GM12873 (cell line): ENCODE results near the gene FAM174C.

Experiments used
- TF ChIP-seq, protein P1 (sequence below): IDR thresholded peaks from 2 replicates; pipeline ENCODE4 v1.5.1; 2012; ENCODE audit warnings: low read depth, mild to moderate bottlenecking, moderate library complexity, low read length, control low read depth; ENCODE audit not compliant: insufficient read depth; ENCODE audit errors: missing control alignments

The FAM174C gene

DNA sequence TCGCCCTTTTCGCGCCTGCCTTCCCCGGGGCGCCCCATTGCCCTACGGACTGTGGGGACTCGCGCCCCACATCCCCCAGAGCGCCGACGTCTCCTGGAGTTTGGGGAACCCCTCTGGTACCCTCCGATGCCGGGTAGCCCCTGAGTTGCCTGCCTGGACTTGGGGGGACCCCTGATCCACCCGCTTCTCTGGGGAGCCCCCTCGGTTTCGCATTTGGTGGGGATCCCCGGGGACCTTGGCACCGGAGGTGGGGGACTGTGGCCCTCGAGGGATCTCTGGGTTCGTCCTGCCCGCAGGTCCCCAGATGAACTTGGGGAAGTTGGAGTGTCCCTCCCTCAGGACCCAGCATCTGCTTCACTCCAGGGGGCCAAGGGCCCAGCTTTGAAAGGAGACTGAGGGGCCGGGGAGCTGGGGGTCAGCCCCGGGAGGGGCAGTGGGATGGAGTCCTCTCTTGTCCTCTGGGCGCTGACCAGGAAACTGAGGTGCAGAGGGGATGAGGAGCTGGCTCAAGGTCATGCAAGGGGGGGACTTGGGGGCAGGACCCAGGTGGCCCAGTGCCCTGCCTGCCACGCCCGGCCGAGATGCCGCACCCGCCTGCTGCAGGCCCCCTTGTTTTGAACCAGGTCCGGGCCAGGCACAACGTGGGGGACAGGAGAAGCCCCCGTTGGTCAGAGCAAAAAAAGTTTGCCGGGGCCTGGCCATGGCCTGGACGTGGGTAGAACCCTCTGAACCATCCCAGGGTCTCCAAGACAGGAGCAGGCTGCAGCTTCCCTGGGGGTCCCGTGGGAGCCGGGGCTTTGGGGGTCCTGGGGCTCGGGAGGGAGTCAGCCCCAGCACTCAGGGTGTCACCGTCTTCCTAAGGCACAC lies 11.4 kb downstream of the FAM174C start:
- TF ChIP-seq, protein P1, sequence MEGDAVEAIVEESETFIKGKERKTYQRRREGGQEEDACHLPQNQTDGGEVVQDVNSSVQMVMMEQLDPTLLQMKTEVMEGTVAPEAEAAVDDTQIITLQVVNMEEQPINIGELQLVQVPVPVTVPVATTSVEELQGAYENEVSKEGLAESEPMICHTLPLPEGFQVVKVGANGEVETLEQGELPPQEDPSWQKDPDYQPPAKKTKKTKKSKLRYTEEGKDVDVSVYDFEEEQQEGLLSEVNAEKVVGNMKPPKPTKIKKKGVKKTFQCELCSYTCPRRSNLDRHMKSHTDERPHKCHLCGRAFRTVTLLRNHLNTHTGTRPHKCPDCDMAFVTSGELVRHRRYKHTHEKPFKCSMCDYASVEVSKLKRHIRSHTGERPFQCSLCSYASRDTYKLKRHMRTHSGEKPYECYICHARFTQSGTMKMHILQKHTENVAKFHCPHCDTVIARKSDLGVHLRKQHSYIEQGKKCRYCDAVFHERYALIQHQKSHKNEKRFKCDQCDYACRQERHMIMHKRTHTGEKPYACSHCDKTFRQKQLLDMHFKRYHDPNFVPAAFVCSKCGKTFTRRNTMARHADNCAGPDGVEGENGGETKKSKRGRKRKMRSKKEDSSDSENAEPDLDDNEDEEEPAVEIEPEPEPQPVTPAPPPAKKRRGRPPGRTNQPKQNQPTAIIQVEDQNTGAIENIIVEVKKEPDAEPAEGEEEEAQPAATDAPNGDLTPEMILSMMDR: no peak

DNA sequence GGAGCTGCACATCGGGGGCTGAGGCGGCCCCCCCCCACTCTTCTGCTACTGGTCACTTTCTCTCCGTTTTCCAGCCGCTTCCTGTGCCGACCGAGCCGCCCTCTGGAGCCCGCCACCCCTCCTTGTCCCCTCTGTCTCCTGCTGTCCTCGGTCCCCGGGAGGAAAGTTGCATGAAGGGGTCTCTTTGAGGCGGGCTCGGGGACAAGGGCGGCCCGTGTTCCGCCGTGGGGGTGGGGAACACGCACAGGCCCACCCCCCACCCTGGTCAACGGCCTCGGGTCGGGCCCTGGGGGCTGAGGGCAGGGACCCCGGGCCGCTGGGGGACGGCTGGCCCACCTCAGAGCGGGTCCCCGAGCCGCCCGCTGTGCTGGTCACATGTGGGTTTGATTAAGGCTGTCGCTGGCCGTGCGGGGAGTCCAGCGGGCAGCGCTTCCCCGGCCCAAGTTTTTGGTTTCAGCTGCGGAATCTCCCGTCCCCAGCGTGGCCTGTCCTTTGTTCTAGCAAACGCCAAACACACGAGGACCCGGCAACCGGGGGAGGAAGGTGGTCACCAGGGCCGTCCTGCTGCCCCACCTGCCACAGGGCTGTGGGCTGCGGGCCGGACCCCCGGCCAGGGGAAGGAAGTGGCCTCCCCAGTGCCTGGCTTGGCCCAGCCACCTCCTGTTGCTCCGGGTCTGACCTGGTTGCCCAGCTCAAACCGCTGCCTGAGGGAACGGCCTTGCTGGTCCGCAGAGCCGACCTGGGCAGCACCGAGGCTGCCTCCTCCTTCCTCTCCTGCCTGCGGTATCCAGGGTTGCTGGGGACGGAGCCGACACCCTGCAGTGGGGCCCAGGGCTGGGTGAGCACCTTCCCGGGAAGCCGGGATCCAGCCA lies 12.3 kb downstream of the FAM174C start:
- TF ChIP-seq, protein P1: no peak

DNA sequence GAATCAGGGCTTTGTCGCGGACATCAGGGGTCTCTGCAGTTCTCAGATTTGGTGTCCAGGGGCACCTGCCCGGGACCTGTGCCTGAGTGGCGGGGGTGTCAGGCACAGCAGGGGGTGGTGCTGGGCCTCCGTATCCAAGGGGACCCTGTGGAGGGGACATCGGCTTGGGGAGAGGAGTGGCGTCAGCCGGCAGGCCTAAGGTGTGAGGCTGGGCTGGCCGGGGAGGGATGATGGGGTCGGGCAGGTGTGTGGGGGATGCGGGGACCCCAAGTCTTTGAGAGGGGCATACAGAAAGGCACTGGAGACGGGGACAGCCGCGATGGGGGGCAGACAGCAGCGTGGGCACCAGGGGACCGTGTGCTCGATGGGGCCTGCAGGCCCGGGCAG lies 12.9 kb downstream of the FAM174C start:
- TF ChIP-seq, protein P1: no peak

DNA sequence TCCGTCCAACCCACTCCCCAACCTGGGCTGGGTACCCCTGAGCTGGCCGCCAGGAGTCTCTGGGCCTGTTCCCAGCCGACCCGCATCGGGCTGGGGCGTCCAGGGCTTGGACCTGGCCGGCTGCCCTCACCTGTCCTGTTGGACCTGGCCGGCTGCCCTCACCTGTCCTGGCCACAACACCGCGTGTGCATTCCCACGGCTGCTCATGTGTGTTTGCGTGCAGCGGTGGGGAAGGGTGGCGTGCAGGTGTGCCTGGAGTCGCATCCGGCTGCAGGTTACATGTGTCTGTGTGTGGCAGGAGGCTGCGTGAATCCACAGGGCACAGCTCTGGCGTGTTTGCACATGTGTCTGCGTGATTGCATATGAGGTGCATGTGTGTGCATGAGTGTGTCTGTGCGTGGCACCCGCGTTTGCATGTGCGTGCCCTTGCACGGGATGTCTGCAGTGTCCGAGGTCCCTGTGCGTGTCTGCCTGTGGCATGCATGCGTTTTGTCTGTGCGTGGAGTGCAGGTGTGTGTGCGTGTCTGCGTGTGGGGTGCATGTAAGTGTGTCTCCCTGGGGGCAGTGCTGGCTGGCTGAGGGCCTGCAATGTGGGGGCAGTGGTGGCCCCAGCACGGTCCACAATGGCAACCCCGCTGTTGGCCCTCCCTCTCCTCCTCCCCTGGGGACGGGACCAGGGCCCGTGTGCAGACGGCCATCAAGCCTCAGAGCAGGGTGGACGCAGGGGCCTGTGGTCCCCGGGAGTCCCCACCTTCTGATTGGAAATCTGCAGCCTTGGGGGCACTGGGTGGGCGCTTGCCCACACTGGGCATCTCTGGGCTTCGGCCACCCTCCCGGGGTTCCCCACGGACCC lies 13.7 kb downstream of the FAM174C start:
- TF ChIP-seq, protein P1: no peak

DNA sequence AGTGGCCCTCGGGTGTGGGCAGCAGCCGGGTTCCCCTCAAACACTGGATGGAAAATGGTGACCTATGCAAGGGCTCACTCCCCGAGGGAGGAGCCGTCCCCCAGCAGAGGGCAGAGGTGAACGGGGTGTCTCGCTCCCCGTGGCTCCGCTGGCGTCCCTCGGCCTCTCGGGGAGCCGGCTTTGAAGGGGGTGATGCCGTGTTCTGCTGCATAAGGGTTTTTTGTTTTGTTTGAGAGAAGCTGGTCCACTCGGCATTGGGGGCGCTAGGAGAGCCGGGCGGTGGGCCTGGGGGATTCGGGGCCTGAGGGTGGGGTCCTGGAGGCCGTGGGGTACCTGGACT lies 14.3 kb downstream of the FAM174C start:
- TF ChIP-seq, protein P1: no peak

DNA sequence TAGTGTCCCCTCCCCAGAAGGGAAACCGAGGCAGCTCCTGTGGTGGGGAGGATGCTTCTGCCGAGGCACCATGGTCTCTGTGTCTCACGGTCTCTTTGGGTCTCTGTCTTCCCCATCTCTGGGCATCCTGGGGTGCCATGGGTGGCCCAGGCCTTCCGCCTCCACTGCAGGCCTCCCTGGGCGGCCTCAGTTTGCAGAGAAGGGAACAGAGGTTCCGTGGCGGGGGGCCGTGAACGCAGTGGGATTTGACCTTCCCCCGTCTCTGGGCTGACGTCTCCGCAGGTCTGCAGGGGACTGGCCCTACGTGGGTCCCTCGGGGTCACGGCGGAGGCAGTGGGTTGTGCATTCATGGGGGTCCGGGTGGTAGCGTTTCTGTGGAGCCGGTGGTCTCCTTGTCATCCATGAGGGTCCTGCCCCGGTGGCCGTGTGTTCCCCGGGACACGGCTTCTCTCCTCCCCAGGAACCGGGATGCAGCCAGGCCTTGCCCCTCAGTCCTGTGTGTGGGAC lies 14.9 kb downstream of the FAM174C start:
- TF ChIP-seq, protein P1: no peak
